CD4-positive, alpha-beta T cell treated with Interleukin-15 for 4 hours (primary cell): ENCODE measurements around the gene SBDS.

Source experiments
- DNase-seq: peaks from one replicate; pipeline ENCODE4 v3.0.0-alpha.2; 2020; ENCODE audit warnings: low spot score

Gene SBDS

GRCh38 chr7:66937940-66938339 is 57.4 kb downstream of the SBDS start:
- no peak for DNase-seq
